Gastrocnemius medialis (tissue), 4 donors: Measurements from ENCODE around the gene SLC49A4.

Source experiments
- POLR2A ChIP-seq, 2 donors: fragments of 450-650 bp; IDR thresholded peaks; one replicate each; pipeline ENCODE4 v1.6.1; 2017; ENCODE audit warnings: antibody characterized with exemption in 2 of 2, mild to moderate bottlenecking in 2 of 2, moderate library complexity in 2 of 2
- TF ChIP-seq, protein P1 (sequence below), 5 experiments: fragments of 450-650 bp in 3 of 5; fragments of 200-600 bp in 2 of 5; sonication (generic) in 2 of 5; IDR thresholded peaks in 4 of 5; conservative IDR thresholded peaks in 1 of 5; 1 replicate in 4 of 5; 2 replicates in 1 of 5; pipeline ENCODE4 v1.5.1; 2016 to 2019; ENCODE audit warnings: antibody characterized with exemption in 5 of 5, mild to moderate bottlenecking in 3 of 5, moderate library complexity in 3 of 5

- TF ChIP-seq, protein P1, sequence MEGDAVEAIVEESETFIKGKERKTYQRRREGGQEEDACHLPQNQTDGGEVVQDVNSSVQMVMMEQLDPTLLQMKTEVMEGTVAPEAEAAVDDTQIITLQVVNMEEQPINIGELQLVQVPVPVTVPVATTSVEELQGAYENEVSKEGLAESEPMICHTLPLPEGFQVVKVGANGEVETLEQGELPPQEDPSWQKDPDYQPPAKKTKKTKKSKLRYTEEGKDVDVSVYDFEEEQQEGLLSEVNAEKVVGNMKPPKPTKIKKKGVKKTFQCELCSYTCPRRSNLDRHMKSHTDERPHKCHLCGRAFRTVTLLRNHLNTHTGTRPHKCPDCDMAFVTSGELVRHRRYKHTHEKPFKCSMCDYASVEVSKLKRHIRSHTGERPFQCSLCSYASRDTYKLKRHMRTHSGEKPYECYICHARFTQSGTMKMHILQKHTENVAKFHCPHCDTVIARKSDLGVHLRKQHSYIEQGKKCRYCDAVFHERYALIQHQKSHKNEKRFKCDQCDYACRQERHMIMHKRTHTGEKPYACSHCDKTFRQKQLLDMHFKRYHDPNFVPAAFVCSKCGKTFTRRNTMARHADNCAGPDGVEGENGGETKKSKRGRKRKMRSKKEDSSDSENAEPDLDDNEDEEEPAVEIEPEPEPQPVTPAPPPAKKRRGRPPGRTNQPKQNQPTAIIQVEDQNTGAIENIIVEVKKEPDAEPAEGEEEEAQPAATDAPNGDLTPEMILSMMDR (IDR thresholded peaks at IDR 0.05 in 4 of 5, conservative IDR thresholded peaks at IDR 0.05 in 1 of 5) = no peak
- no peak for TF ChIP-seq POLR2A (IDR thresholded peaks at IDR 0.05)
Observed at GRCh38 chr3:122873741-122874515, 79.1 kb downstream of the SLC49A4 start.
